Measurements from ENCODE around the gene PMS2.
"Not testable (repeated sequence)": the region's sequence is repeated elsewhere in the genome, so short reads cannot be mapped to it uniquely, and the experiment has no call there.

The PMS2 gene
- 18.7 to 34.5 (median 28.8) reads per million in 4 donors for total RNA-seq

GRCh38 chr7:6008668-6009611 is at the start of gene PMS2, which contains the start of gene AIMP2:
TSS of gene PMS2 (minus strand) at chr7:6009049. CDS start at chr7:6009019, 30 bp downstream.
TSS of gene AIMP2 (plus strand) at chr7:6009272. CDS start at chr7:6009364, 92 bp downstream.
- peak; percentile 87 to 96 (median 94) for DNase-seq

- DNase-seq, result no peak
Measured at GRCh38 chr7:6057316-6058129, 48.7 kb upstream of the PMS2 start.

- no peak for DNase-seq
Measured at GRCh38 chr7:6056616-6057015, 47.8 kb upstream of the PMS2 start.

- DNase-seq, result not testable (repeated sequence)
Measured at GRCh38 chr7:6051185-6051584, 42.3 kb upstream of the PMS2 start.

- no peak for DNase-seq
Measured at GRCh38 chr7:6049780-6050179, 40.9 kb upstream of the PMS2 start.

GRCh38 chr7:6035686-6036085 is 26.8 kb upstream of the PMS2 start:
- DNase-seq, result no peak

- DNase-seq, result no peak
Measured at GRCh38 chr7:6035165-6035564, 26.3 kb upstream of the PMS2 start.

- DNase-seq, result no peak
Measured at GRCh38 chr7:6032641-6033040, 23.8 kb upstream of the PMS2 start.

GRCh38 chr7:6032167-6032566 is 23.3 kb upstream of the PMS2 start:
- DNase-seq, result no peak

GRCh38 chr7:6031567-6031966 is 22.7 kb upstream of the PMS2 start:
- no peak for DNase-seq

- no peak for DNase-seq
Measured at GRCh38 chr7:6030988-6031387, 22.1 kb upstream of the PMS2 start, which contains the start of gene ANKRD61. TSS of gene ANKRD61 (plus strand) at chr7:6031376. CDS start at chr7:6031376, 0 bp downstream.

GRCh38 chr7:6028563-6028962 is 19.7 kb upstream of the PMS2 start:
- no peak for DNase-seq

GRCh38 chr7:6027806-6028365 is 19.0 kb upstream of the PMS2 start:
- no peak for DNase-seq

- no peak for DNase-seq
Measured at GRCh38 chr7:6026820-6027311, 18.0 kb upstream of the PMS2 start.

GRCh38 chr7:6026011-6026819 is 17.4 kb upstream of the PMS2 start:
- DNase-seq, result peak; percentile 33 to 81 (median 60)

- DNase-seq, result no peak
Measured at GRCh38 chr7:6023974-6024435, 15.2 kb upstream of the PMS2 start.

- DNase-seq, result no peak
Measured at GRCh38 chr7:6022707-6023106, 13.9 kb upstream of the PMS2 start.

GRCh38 chr7:6020371-6021286 is 11.8 kb upstream of the PMS2 start:
- no peak for DNase-seq

- DNase-seq, result no peak
Measured at GRCh38 chr7:6016653-6016966, 7.8 kb upstream of the PMS2 start.

GRCh38 chr7:6015917-6016652 is 7.2 kb upstream of the PMS2 start:
- DNase-seq, result peak in 1 of 5 donors; percentile 50

Measured in T-helper 1 cell (primary cell).